ENCODE measurements around the gene TLCD4. TPM values are rescaled to one million over a fixed set of nuclear protein-coding genes. Genes with fewer than 3 reads are reported as not detected.
"Not testable (repeated sequence)": the region's sequence is repeated elsewhere in the genome, so short reads cannot be mapped to it uniquely, and the experiment has no call there.

The TLCD4 gene
- total RNA-seq, 1 donor from 2014 or later: 5.7 TPM

GRCh38 chr1:95089650-95090287, 27.4 kb upstream of the TLCD4 start:
- Histone ChIP-seq H3K9ac (no peak overlapping the region), H3F3A (ENCODE audit: low read depth) (no peaks in the 10 kb centered on the region), H3K27ac (no peak overlapping the region), H3K4me2 (no peak overlapping the region), H3K27me3 (no peaks in the 10 kb centered on the region), H4K20me1 (ENCODE audit: low read depth) (no peaks in the 10 kb centered on the region), H3K9me3 (ENCODE audit: low read depth) (no peaks in the 10 kb centered on the region), H3K4me1 (no peaks in the 10 kb centered on the region), H3K4me3 (no peak overlapping the region), H3K79me2 (ENCODE audit: low read depth) (no peaks in the 10 kb centered on the region), H2AFZ (replicated peaks) (no peak overlapping the region), H3K36me3 (no peaks in the 10 kb centered on the region)
- Mint-ChIP-seq H3K36me3 (no peaks in the 10 kb centered on the region), H3K9me3 (peaks cover 11% of the 10 kb centered on the region), H3K4me3 (no peak overlapping the region), H3K4me1 (peaks cover 6% of the 10 kb centered on the region), H3K27me3 (ENCODE audit: insufficient read depth, low read depth) (peaks cover 4% of the 10 kb centered on the region), H3K27ac (no peak overlapping the region)
- TF ChIP-seq EZH2phosphoT487 (IDR thresholded peaks at IDR 0.05): no peak
- no peak for TF ChIP-seq EZH2 (IDR thresholded peaks at IDR 0.05)
- no peak for TF ChIP-seq CTCF (IDR thresholded peaks at IDR 0.05)
- no peak for DNase-seq (ENCODE audit: low spot score)

DNA sequence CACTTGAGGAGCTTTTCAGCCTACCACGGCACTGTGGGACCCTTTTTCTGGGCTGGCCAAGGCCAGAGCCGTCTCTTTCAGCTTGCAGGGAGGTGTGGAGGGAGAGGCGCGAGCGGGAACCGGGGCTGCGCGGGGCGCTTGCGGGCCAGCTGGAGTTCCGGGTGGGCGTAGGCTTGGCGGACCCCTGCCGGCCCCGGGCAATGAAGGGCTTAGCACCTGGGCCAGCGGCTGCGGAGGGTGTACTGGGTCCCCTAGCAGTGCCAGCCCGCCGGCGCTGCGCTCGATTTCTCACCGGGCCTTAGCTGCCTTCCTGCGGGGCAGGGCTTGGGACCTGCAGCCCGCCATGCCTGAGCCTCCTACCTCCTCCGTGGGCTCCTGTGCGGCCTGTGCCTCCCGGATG, 25.9 kb upstream of the TLCD4 start:
- H3K27ac Mint-ChIP-seq; H3F3A ChIP-seq (ENCODE audit: low read depth); H3K36me3 Mint-ChIP-seq; H3K4me3 Mint-ChIP-seq; H3K27ac ChIP-seq; H3K27me3 ChIP-seq; H3K36me3 ChIP-seq; H2AFZ ChIP-seq (replicated peaks); H3K4me3 ChIP-seq; H3K4me1 Mint-ChIP-seq; H3K9me3 ChIP-seq (ENCODE audit: low read depth); H3K27me3 Mint-ChIP-seq (ENCODE audit: insufficient read depth, low read depth); H3K4me1 ChIP-seq; H3K9ac ChIP-seq; H3K4me2 ChIP-seq; DNase-seq (ENCODE audit: low spot score); H4K20me1 ChIP-seq (ENCODE audit: low read depth); H3K79me2 ChIP-seq (ENCODE audit: low read depth): not testable (repeated sequence)
- peaks cover 11% of the 10 kb centered on the region for H3K9me3 Mint-ChIP-seq

- not testable (repeated sequence) for H2AFZ ChIP-seq (replicated peaks); H3K4me2 ChIP-seq; H3K9ac ChIP-seq; H3K4me3 Mint-ChIP-seq; H3K36me3 ChIP-seq; H3K79me2 ChIP-seq (ENCODE audit: low read depth); H3F3A ChIP-seq (ENCODE audit: low read depth); H3K9me3 ChIP-seq (ENCODE audit: low read depth); H3K27me3 Mint-ChIP-seq (ENCODE audit: insufficient read depth, low read depth); H3K36me3 Mint-ChIP-seq; H3K27me3 ChIP-seq; H3K27ac ChIP-seq; DNase-seq (ENCODE audit: low spot score); H3K4me3 ChIP-seq; H3K27ac Mint-ChIP-seq; H3K4me1 ChIP-seq; H3K4me1 Mint-ChIP-seq; H4K20me1 ChIP-seq (ENCODE audit: low read depth)
- peaks cover 11% of the 10 kb centered on the region for H3K9me3 Mint-ChIP-seq
Measured at GRCh38 chr1:95092891-95093290, 24.3 kb upstream of the TLCD4 start.

- Mint-ChIP-seq H3K4me3 (no peak overlapping the region), H3K36me3 (no peaks in the 10 kb centered on the region), H3K9me3 (peaks cover 11% of the 10 kb centered on the region), H3K4me1 (no peaks in the 10 kb centered on the region), H3K27me3 (ENCODE audit: insufficient read depth, low read depth) (peaks cover 2% of the 10 kb centered on the region), H3K27ac (no peak overlapping the region)
- DNase-seq (ENCODE audit: low spot score): no peak
- no peak overlapping the region for H3K4me3 ChIP-seq
- H3K4me2 ChIP-seq: no peak overlapping the region
- no peak overlapping the region for H3K27ac ChIP-seq
- no peaks in the 10 kb centered on the region for H3K36me3 ChIP-seq
- no peaks in the 10 kb centered on the region for H3K79me2 ChIP-seq (ENCODE audit: low read depth)
- H3K9me3 ChIP-seq (ENCODE audit: low read depth): no peaks in the 10 kb centered on the region
- H2AFZ ChIP-seq (replicated peaks): no peak overlapping the region
- H3K4me1 ChIP-seq: no peaks in the 10 kb centered on the region
- TF ChIP-seq EZH2 (IDR thresholded peaks at IDR 0.05) (no peak), EZH2phosphoT487 (IDR thresholded peaks at IDR 0.05) (no peak), CTCF (IDR thresholded peaks at IDR 0.05) (no peak)
- H3K9ac ChIP-seq: no peak overlapping the region
- no peaks in the 10 kb centered on the region for H4K20me1 ChIP-seq (ENCODE audit: low read depth)
- H3K27me3 ChIP-seq: no peaks in the 10 kb centered on the region
- no peaks in the 10 kb centered on the region for H3F3A ChIP-seq (ENCODE audit: low read depth)
Measured at GRCh38 chr1:95093296-95093695, 23.9 kb upstream of the TLCD4 start.
